ENCODE data around the gene SHC3. TPM values are rescaled to one million over a fixed set of nuclear protein-coding genes. Genes with fewer than 3 reads are reported as not detected.

SHC3 gene
- total and polyA plus RNA-seq, 2 donors (not counting 3 experiments of a cell fraction or from before 2014, with no cell fraction given), result 1.0 to 2.0 TPM

DNA sequence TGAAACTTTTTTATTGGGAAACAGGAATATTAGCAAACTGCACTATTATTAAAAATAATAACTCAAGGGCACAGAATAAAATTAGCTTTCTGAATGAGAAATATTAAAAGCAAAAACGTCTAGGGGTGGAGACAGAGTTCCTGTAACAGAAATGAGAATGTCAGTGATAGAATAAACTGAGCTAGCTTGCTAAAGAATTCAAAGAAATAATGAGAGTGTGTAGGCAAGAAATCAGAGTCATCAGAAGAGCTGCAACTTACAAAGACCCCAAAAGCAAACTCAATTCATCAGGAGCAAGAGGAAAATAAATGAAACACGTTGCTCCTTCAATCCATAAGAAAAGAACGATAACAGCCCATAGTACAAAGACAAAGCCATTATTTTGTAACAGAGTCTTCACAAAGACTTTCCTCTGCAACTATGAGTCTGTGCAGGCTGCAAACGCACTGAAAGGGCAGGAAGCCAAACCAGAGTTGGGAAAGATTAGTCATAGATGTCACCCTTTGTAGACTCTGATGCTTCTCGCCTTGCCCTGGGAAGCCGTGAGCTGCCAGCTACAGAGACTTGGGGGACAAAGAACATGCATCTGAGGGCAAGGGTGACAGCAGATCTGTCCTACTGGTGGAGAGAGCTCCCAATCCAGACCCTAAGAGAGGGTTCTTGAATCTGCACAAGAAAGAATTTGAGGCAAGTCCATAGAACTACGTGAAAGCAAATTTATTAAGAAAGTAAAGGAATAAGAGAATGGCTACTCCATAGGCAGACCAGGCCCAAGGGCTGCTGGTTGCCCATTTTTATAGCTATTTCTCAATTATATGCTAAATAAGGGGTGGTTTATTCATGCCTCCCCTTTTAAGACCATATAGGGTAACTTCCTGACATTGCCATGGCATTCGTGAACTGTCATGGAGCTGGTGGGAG is 40.8 kb downstream of the SHC3 start:
- ChIA-PET CTCF (interaction anchor here (1.1 to 3.3 kb wide), 2 partner anchors 16 to 141 kb away, joined by 3 to 17 read pairs; no protein-coding TSS in a partner anchor), POLR2A (interaction anchor here (1.4 kb wide), 1 partner anchor 16 kb away, joined by 7 read pairs; no protein-coding TSS in a partner anchor)
- DNase-seq (ENCODE audit: low read depth, low spot score), result peak; percentile 91
- no peaks in the 10 kb centered on the region for H3K36me3 ChIP-seq (ENCODE audit: control insufficient read depth in 2 of 2, extremely low read depth in 1 of 2, insufficient read depth in 2 of 2, low read length in 2 of 2)
- TF ChIP-seq EZH2 (IDR thresholded peaks at IDR 0.05; ENCODE audit: borderline replicate concordance, low read depth, low read length, severe bottlenecking) (no peak), MYC (IDR thresholded peaks at IDR 0.05; ENCODE audit: low read depth, low read length) (no peak), JUN (IDR thresholded peaks at IDR 0.05; ENCODE audit: borderline replicate concordance, insufficient read depth, insufficient read length, low read depth) (peak; percentile 17), FOS (IDR thresholded peaks at IDR 0.05; ENCODE audit: borderline replicate concordance, insufficient read depth, low read length) (peak; percentile 66)
- dilution Hi-C loops (cut with MboI; ENCODE audit: extremely low pct_ligation_motif_present, low sequenced_read_pairs), result no loop called here
- peaks cover 21% of the 10 kb centered on the region for H3K4me1 ChIP-seq (ENCODE audit: control insufficient read depth, extremely low read depth, insufficient read depth, low read length)
- H3K4me2 ChIP-seq (ENCODE audit: insufficient read depth, low read length), result peak overlapping the region; percentile 42
- intact Hi-C loops (cut with micrococcal nuclease), result no loop called here
- no peaks in the 10 kb centered on the region for H4K20me1 ChIP-seq (replicated peaks; ENCODE audit: control insufficient read depth, extremely low read depth, insufficient read depth, low read length)
- no peak overlapping the region for H3K4me3 ChIP-seq (replicated peaks in 1 of 3; ENCODE audit: insufficient read depth in 1 of 3, low read depth in 1 of 3, low read length in 3 of 3)
- FAIRE-seq, result peak; percentile 77
- H3K27me3 ChIP-seq (ENCODE audit: control insufficient read depth in 2 of 2, insufficient read depth in 2 of 2, low read length in 2 of 2), result no peaks in the 10 kb centered on the region
- H3K27ac ChIP-seq (ENCODE audit: insufficient read depth, low read depth, low read length), result peak overlapping the region; percentile 78
- no TSS peak for BruUV-seq (replicated peaks)
- H3K79me2 ChIP-seq (ENCODE audit: control insufficient read depth, insufficient read depth, low read length), result no peaks in the 10 kb centered on the region
- H3K9ac ChIP-seq (replicated peaks; ENCODE audit: extremely low read depth, insufficient read depth, low read length), result peak overlapping the region; percentile 9
- no peaks in the 10 kb centered on the region for H3K9me1 ChIP-seq (replicated peaks; ENCODE audit: control insufficient read depth, extremely low read depth, insufficient read depth, low read length)
- H2AFZ ChIP-seq (ENCODE audit: low read depth, low read length), result no peak overlapping the region
- no peaks in the 10 kb centered on the region for H3K9me3 ChIP-seq (replicated peaks; ENCODE audit: control insufficient read depth, insufficient read depth, low read length)

DNA sequence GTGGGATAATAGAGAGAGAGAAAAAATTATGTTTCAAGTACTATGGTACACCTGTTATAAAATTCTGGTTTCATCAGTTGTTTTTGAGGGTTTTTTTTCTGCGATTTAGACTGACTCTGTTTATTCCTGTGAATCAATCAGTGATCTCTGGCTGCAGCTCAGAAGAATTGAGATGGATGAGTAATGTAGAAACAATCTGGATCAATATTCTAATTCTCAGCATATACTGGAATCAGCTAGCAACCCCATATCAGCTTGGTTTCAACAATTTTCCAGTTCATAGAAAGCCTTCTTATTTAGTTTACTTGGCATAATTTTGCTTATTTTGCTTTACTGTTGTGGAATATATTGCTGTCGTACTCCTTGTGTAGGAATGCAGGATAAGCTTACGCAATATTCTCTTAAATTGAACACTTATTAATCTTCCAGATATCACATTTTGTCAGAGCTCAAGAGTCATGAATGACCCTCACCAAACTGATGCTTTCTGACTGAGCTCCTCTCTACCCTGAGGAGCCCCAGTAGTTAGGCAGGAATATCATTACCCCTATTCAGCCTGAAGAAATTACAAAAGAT is 42.9 kb downstream of the SHC3 start:
- FAIRE-seq (no peak), DNase-seq (ENCODE audit: low read depth, low spot score) (no peak)
- no peak overlapping the region for H2AFZ ChIP-seq (ENCODE audit: low read depth, low read length)
- no peaks in the 10 kb centered on the region for H3K9me3 ChIP-seq (replicated peaks; ENCODE audit: control insufficient read depth, insufficient read depth, low read length)
- dilution Hi-C loops (cut with MboI; ENCODE audit: extremely low pct_ligation_motif_present, low sequenced_read_pairs) (no loop called here), intact Hi-C loops (cut with micrococcal nuclease) (no loop called here)
- no peaks in the 10 kb centered on the region for H3K9me1 ChIP-seq (replicated peaks; ENCODE audit: control insufficient read depth, extremely low read depth, insufficient read depth, low read length)
- H3K4me3 ChIP-seq (replicated peaks in 1 of 3; ENCODE audit: insufficient read depth in 1 of 3, low read depth in 1 of 3, low read length in 3 of 3), result no peak overlapping the region
- no peak overlapping the region for H3K27ac ChIP-seq (ENCODE audit: insufficient read depth, low read depth, low read length)
- TF ChIP-seq POLR2A (IDR thresholded peaks at IDR 0.05; ENCODE audit: low read depth, low read length) (no peak), EZH2 (IDR thresholded peaks at IDR 0.05; ENCODE audit: borderline replicate concordance, low read depth, low read length, severe bottlenecking) (no peak), MYC (IDR thresholded peaks at IDR 0.05; ENCODE audit: low read depth, low read length) (no peak), POLR2AphosphoS5 (IDR thresholded peaks at IDR 0.05; ENCODE audit: insufficient read depth, low read depth, low read length) (no peak), JUN (IDR thresholded peaks at IDR 0.05; ENCODE audit: borderline replicate concordance, insufficient read depth, insufficient read length, low read depth) (no peak)
- TF ChIP-seq, protein P1, sequence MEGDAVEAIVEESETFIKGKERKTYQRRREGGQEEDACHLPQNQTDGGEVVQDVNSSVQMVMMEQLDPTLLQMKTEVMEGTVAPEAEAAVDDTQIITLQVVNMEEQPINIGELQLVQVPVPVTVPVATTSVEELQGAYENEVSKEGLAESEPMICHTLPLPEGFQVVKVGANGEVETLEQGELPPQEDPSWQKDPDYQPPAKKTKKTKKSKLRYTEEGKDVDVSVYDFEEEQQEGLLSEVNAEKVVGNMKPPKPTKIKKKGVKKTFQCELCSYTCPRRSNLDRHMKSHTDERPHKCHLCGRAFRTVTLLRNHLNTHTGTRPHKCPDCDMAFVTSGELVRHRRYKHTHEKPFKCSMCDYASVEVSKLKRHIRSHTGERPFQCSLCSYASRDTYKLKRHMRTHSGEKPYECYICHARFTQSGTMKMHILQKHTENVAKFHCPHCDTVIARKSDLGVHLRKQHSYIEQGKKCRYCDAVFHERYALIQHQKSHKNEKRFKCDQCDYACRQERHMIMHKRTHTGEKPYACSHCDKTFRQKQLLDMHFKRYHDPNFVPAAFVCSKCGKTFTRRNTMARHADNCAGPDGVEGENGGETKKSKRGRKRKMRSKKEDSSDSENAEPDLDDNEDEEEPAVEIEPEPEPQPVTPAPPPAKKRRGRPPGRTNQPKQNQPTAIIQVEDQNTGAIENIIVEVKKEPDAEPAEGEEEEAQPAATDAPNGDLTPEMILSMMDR (IDR thresholded peaks at IDR 0.05; ENCODE audit: extremely low read depth in 1 of 2, insufficient read depth in 1 of 2, low read depth in 1 of 2, low read length in 2 of 2), result no peak
- TF ChIP-seq, protein P2, sequence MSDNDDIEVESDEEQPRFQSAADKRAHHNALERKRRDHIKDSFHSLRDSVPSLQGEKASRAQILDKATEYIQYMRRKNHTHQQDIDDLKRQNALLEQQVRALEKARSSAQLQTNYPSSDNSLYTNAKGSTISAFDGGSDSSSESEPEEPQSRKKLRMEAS (IDR thresholded peaks at IDR 0.05; ENCODE audit: insufficient read depth, insufficient read length), result no peak
- H3K9ac ChIP-seq (replicated peaks; ENCODE audit: extremely low read depth, insufficient read depth, low read length), result no peak overlapping the region
- H3K79me2 ChIP-seq (ENCODE audit: control insufficient read depth, insufficient read depth, low read length), result no peaks in the 10 kb centered on the region
- no TSS peak for BruUV-seq (replicated peaks)
- no peaks in the 10 kb centered on the region for H3K36me3 ChIP-seq (ENCODE audit: control insufficient read depth in 2 of 2, extremely low read depth in 1 of 2, insufficient read depth in 2 of 2, low read length in 2 of 2)
- no peaks in the 10 kb centered on the region for H4K20me1 ChIP-seq (replicated peaks; ENCODE audit: control insufficient read depth, extremely low read depth, insufficient read depth, low read length)
- H3K27me3 ChIP-seq (ENCODE audit: control insufficient read depth in 2 of 2, insufficient read depth in 2 of 2, low read length in 2 of 2), result no peaks in the 10 kb centered on the region
- ChIA-PET CTCF (no interaction called here), POLR2A (no interaction called here)
- H3K4me1 ChIP-seq (ENCODE audit: control insufficient read depth, extremely low read depth, insufficient read depth, low read length), result peaks cover 21% of the 10 kb centered on the region
- H3K4me2 ChIP-seq (ENCODE audit: insufficient read depth, low read length), result no peak overlapping the region
